HUES64 (cell line): ENCODE results near the gene ZNF790.
"Not testable (repeated sequence)": the region's sequence is repeated elsewhere in the genome, so short reads cannot be mapped to it uniquely, and the experiment has no call there.

Experiments used
- H3K27ac ChIP-seq: 2 replicates; pipeline ENCODE4 v1.7.0; 2013; ENCODE audit warnings: low read depth, low read length, inconsistent platforms
- H3K27me3 ChIP-seq: 2 replicates; pipeline ENCODE4 v1.6.1; 2013; ENCODE audit warnings: mild to moderate bottlenecking, low read length; ENCODE audit not compliant: insufficient read depth
- H3K36me3 ChIP-seq: 2 replicates; pipeline ENCODE4 v1.6.1; 2013; ENCODE audit warnings: mild to moderate bottlenecking, low read length; ENCODE audit not compliant: insufficient read depth
- H3K4me1 ChIP-seq: 2 replicates; pipeline ENCODE4 v1.6.1; 2013; ENCODE audit warnings: mild to moderate bottlenecking, low read length, moderate library complexity; ENCODE audit not compliant: insufficient read depth
- H3K4me3 ChIP-seq: 2 replicates; pipeline ENCODE4 v1.5.1; 2013; ENCODE audit warnings: mild to moderate bottlenecking, low read length, moderate library complexity
- H3K9ac ChIP-seq: 2 replicates; pipeline ENCODE4 v1.6.1; 2013; ENCODE audit warnings: mild to moderate bottlenecking, low read depth, low read length
- H3K9me3 ChIP-seq: 2 replicates; pipeline ENCODE4 v1.6.1; 2013; ENCODE audit warnings: low read depth, low read length; ENCODE audit not compliant: insufficient read depth
- WGBS: fragments of 150-250, 120-280 bp; methylation state at CpG from one replicate; pipeline ENCODE4 v1.1.7; 2013; ENCODE audit warnings: missing lambda C conversion rate; 5-methylcytosine and 5-hydroxymethylcytosine counted together

Gene ZNF790

DNA sequence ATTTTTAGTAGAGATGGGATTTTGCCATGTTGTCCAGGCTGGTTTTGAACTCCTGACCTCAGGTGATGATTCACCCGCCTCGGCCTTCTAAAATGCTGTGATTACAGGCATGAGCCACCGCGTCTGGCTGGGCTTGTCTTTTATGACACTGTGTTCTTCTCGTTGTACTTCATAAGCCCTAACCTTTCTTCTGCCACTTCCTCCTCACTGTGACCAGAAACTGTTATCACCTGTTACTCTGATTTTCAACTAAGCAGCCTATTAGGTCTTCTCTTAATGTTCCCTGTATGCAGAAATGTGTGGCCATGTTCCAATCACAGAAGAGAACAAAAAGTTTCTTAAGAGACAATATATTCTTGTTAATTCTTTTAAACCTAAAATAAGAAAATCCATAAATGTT is 16.4 kb downstream of the ZNF790 start:
- H3K27ac ChIP-seq = no peak overlapping the region
- H3K36me3 ChIP-seq = peaks cover 89% of the 10 kb centered on the region
- H3K27me3 ChIP-seq = no peaks in the 10 kb centered on the region
- no peaks in the 10 kb centered on the region for H3K4me1 ChIP-seq
- 97% methylated on average over 5 of the region's 5 CpGs for WGBS
- H3K9me3 ChIP-seq = peaks cover 88% of the 10 kb centered on the region
- no peak overlapping the region for H3K4me3 ChIP-seq
- no peak overlapping the region for H3K9ac ChIP-seq

GRCh38 chr19:36819130-36819630 is 19.0 kb downstream of the ZNF790 start:
- WGBS = 97% methylated on average over 5 of the region's 7 CpGs
- Histone ChIP-seq H3K27ac (no peak overlapping the region), H3K4me1 (no peaks in the 10 kb centered on the region), H3K9me3 (peaks cover 93% of the 10 kb centered on the region), H3K9ac (no peak overlapping the region), H3K27me3 (no peaks in the 10 kb centered on the region), H3K4me3 (no peak overlapping the region), H3K36me3 (peaks cover 94% of the 10 kb centered on the region)

DNA sequence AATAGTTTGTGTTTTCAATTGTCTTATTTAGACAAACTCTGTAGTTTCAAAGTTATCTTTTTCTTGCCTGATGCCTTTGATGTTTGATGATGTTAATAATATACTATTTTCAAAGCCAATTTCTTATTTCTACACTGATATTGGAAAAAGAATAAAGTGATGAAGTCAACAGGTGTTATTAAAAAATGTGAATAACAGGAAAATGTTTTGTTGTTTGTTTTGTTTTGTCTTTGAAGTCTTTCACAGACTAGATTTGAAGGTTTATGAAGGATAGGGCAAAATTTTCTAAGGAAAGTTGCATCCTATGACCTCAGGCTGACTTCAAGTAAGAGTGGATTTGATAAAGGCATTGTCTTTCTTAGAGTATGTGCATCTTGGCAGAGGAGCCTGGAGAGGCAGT is 31.2 kb downstream of the ZNF790 start:
- H3K4me3 ChIP-seq = no peak overlapping the region
- no peak overlapping the region for H3K27ac ChIP-seq
- H3K9me3 ChIP-seq = peaks cover 59% of the 10 kb centered on the region
- peaks cover 50% of the 10 kb centered on the region for H3K36me3 ChIP-seq
- no peaks in the 10 kb centered on the region for H3K4me1 ChIP-seq
- H3K9ac ChIP-seq = no peak overlapping the region
- no peaks in the 10 kb centered on the region for H3K27me3 ChIP-seq

GRCh38 chr19:36805364-36805763 is 32.8 kb downstream of the ZNF790 start:
- WGBS = 100% methylated on average over 1 of the region's 1 CpG
- Histone ChIP-seq H3K27me3 (no peaks in the 10 kb centered on the region), H3K36me3 (peaks cover 50% of the 10 kb centered on the region), H3K4me3 (no peak overlapping the region), H3K9me3 (peaks cover 42% of the 10 kb centered on the region; the same call in 1 of the 2 replicates), H3K27ac (no peak overlapping the region), H3K4me1 (no peaks in the 10 kb centered on the region), H3K9ac (no peak overlapping the region)

- peak overlapping the region; percentile 80 for H3K27ac ChIP-seq
- 53% methylated on average over 7 of the region's 9 CpGs for WGBS
These were observed 40.4 kb downstream of the ZNF790 start for GRCh38 chr19:36797786-36798108.

GRCh38 chr19:36796714-36796992 is 41.5 kb downstream of the ZNF790 start:
- H3K27ac ChIP-seq = no peak overlapping the region
- peak overlapping the region; percentile 93 for H3K4me3 ChIP-seq
- H3K9ac ChIP-seq = no peak overlapping the region
- H3K4me1 ChIP-seq = no peaks in the 10 kb centered on the region
- H3K9me3 ChIP-seq = peaks cover 25% of the 10 kb centered on the region; the same call in 1 of the 2 replicates
- H3K27me3 ChIP-seq = no peaks in the 10 kb centered on the region
- 95% methylated on average over 19 of the region's 19 CpGs for WGBS
- peaks cover 16% of the 10 kb centered on the region; the same call in 1 of the 2 replicates for H3K36me3 ChIP-seq

More at GRCh38 chr19:36797786-36798108, 40.4 kb downstream of the ZNF790 start:
- peak overlapping the region; percentile 90 for H3K9ac ChIP-seq
- H3K4me3 ChIP-seq = peak overlapping the region; percentile 93
- H3K27me3 ChIP-seq = no peaks in the 10 kb centered on the region
- H3K36me3 ChIP-seq = peaks cover 19% of the 10 kb centered on the region
- H3K9me3 ChIP-seq = peaks cover 25% of the 10 kb centered on the region; the same call in 1 of the 2 replicates
- no peaks in the 10 kb centered on the region for H3K4me1 ChIP-seq

- 90% methylated on average over 30 of the region's 34 CpGs for WGBS
- Histone ChIP-seq H3K4me3 (peak overlapping the region; percentile 50), H3K9me3 (peaks cover 20% of the 10 kb centered on the region; the same call in 1 of the 2 replicates)
- H3K4me1 ChIP-seq, H3K9ac ChIP-seq, H3K27ac ChIP-seq, H3K27me3 ChIP-seq, H3K36me3 ChIP-seq: not testable (repeated sequence)
These were observed 46.6 kb downstream of the ZNF790 start for GRCh38 chr19:36791420-36792141.

- H3K4me3 ChIP-seq = peak overlapping the region; percentile 32; the same call in 1 of the 2 replicates
These were observed 62.4 kb downstream of the ZNF790 start for GRCh38 chr19:36775768-36776167.

GRCh38 chr19:36773223-36773579 is 65.0 kb downstream of the ZNF790 start:
- H3K9ac ChIP-seq = peak overlapping the region; percentile 94
- H3K27ac ChIP-seq = peak overlapping the region; percentile 86; the same call in 1 of the 2 replicates
- H3K27me3 ChIP-seq = no peaks in the 10 kb centered on the region

More at GRCh38 chr19:36775768-36776167, 62.4 kb downstream of the ZNF790 start:
- 97% methylated on average over 38 of the region's 38 CpGs for WGBS
- Histone ChIP-seq H3K27me3 (no peaks in the 10 kb centered on the region), H3K9me3 (peaks cover 16% of the 10 kb centered on the region; the same call in 1 of the 2 replicates), H3K4me1 (no peaks in the 10 kb centered on the region), H3K27ac (no peak overlapping the region), H3K9ac (no peak overlapping the region; the same call in 1 of the 2 replicates), H3K36me3 (peaks cover 22% of the 10 kb centered on the region; the same call in 1 of the 2 replicates)

GRCh38 chr19:36772311-36773222 is 65.6 kb downstream of the ZNF790 start, which contains the start of gene ZNF850:
TSS of gene ZNF850 (minus strand) at chr19:36772807. CDS start at chr19:36762606, 10,201 bp downstream.
- H3K4me1 ChIP-seq = no peaks in the 10 kb centered on the region
- H3K4me3 ChIP-seq = peak within 1 kb of the TSS; percentile 88
- H3K9me3 ChIP-seq = peaks cover 31% of the 10 kb centered on the region; the same call in 1 of the 2 replicates
- WGBS = under 1% methylated on average over 57 of the region's 57 CpGs
- H3K27me3 ChIP-seq = no peaks in the 10 kb centered on the region
- peak within 1 kb of the TSS; percentile 94 for H3K9ac ChIP-seq
- H3K27ac ChIP-seq = peak within 1 kb of the TSS; percentile 86
- H3K36me3 ChIP-seq = peaks cover 32% of the 10 kb centered on the region

More at GRCh38 chr19:36773223-36773579, 65.0 kb downstream of the ZNF790 start:
- Histone ChIP-seq H3K36me3 (peaks cover 32% of the 10 kb centered on the region), H3K4me3 (peak overlapping the region; percentile 88), H3K9me3 (peaks cover 27% of the 10 kb centered on the region; the same call in 1 of the 2 replicates), H3K4me1 (no peaks in the 10 kb centered on the region)
- 43% methylated on average over 15 of the region's 15 CpGs for WGBS
